GM18870 (cell line): ENCODE data around the gene UMAD1.

Experiments used
- ATAC-seq: cut with Tn5 transposase; IDR thresholded peaks from one replicate; pipeline ENCODE4 v1.9.1; 2021; ENCODE audit warnings: moderate library complexity; ENCODE audit not compliant: unreplicated experiment

The UMAD1 gene

GRCh38 chr7:7869651-7870050 lies 229.1 kb downstream of the UMAD1 start:
- ATAC-seq = no peak

GRCh38 chr7:7870555-7870954 lies 230.0 kb downstream of the UMAD1 start:
- ATAC-seq = no peak

DNA sequence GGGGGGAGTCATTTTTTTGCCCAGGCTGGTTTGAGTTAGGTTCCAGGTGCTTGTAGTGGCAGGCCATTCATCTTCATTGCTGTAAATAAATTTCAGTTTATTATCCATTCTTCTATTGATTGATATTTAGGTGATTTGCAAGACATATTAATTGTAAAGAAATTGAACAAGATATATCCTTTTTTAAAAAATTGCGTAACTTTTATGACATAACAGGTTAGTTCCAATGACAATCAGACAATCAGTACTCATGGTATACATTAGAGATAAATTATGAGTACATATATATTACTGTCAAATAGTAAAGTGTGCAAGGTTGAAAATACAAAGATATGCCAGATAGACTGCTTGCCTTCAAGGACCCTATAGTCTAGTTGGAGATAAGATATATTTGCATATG lies 235.9 kb downstream of the UMAD1 start:
- no peak for ATAC-seq

GRCh38 chr7:7881581-7881980 lies 241.0 kb downstream of the UMAD1 start:
- no peak for ATAC-seq

DNA sequence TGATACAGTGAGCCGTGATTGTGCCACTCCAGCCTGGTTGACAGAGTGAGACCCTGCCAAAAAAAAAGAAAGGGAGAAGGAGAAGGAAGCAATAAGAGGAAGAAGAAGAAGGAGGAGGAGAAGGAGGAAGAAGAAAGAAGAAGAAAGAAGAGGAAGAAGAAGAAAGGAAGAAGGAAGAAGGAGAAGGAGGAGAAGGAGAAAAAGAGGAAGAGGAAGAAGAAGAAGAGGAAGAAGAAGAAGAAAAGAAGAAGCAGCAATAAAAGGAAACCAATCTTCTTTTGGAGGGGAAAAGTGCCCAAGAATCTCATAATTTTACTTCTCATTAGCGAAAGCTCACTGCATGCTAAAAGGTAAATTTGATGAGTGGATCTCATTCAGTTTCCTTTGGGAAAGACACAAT lies 242.3 kb downstream of the UMAD1 start:
- ATAC-seq = no peak

DNA sequence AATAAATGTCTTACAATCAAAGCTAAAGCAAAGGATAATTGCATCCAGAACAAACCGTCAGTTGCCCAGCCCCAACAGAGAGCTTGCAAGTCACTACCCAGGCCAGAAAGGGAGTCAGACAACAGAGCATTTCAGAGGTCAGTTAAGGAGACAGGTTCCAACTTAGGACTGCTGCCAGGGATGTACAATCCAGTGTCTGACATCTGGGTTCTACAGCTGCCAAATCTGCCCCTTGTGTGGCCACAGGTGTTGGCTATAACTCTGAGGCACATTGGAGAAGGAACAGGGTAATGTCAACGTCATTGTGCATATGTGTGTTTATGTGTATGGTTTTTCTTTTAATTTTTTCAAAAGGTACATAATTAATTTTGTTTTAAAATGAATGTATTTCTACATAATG lies 242.8 kb downstream of the UMAD1 start:
- ATAC-seq = no peak

DNA sequence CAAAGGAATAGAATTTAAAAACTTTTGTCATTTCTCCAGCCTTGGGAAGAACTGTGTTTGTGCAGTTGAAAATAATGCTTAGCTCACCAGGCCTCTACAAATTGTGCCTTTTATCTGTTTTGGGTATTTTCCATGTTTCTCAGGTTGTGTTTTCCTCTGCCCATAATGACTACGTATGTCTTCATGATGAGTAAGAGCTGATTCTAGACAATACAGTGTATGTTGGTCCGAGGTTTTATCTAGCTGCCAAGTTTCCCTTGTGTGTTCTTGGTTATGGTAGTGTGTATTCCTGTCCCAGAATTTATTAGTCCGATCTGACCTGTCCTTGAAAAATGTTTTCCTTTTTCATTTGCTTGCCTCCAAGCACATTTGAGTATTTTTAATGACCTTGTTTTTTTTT lies 244.3 kb downstream of the UMAD1 start:
- no peak for ATAC-seq

DNA sequence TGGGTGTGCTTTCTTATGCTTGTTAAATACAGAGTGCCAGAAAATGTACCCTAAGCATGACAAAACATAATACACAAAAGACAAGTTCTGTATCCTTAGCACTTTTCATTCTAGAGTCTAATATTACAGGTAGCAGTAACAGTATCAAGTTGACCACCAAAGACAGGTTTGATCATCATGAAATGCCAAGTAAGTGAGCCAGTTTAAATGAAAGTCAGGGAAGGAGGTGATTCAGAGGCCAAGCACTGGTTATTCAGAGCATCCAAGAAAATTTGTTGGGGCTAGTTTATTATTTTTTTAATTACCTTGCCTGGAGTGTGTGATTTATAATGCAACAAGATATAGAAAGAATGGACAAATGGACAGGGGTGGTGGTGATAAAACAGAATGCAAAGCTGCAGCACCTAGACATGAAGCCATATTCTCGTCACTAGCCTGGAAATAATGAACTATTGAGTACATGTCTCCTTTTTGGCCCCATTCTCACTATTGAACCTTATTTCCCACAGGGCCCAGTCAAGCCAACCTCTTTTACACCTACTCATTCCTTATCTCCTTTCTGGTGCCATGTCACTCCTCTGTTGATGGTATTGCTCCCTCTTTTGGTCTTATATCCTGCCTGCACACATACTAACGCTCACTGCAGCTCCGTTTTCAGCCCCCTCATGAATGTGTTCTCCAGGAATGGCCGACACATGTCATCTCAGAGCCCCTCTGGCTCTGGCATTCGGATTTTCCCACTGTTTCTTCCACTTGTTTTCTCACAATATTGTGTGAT lies 249.4 kb downstream of the UMAD1 start:
- ATAC-seq = no peak

DNA sequence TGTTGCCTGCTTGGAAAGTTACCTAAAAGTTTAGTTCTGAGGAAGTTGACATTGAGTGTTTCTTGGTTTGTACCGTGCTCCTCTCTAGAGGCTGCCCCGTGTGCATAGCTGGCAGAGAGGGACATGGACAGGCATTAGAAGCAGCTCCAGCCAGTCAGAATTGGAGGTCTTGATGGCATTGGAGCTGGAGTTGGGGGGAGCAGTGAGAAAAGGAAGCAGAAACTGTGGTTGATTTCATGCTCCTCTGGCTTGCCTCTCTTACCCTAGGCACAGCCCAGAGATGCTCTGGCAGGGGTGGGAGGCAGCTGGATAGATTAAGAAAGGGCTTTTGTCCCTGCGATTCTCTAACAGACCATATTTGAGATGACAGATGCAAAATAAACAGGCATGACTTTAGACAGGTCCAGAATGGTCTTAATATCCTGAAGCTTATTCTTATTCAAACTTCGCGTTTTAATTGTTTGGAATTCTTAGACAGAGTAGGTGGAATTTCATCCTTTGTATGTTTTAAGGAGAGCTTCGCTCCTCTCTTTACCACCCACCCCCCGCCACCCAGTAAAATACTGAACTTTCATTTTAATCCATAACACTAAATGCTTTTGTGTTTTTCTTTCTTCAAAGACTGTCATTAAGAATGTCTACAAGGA lies 254.6 kb downstream of the UMAD1 start:
- no peak for ATAC-seq

DNA sequence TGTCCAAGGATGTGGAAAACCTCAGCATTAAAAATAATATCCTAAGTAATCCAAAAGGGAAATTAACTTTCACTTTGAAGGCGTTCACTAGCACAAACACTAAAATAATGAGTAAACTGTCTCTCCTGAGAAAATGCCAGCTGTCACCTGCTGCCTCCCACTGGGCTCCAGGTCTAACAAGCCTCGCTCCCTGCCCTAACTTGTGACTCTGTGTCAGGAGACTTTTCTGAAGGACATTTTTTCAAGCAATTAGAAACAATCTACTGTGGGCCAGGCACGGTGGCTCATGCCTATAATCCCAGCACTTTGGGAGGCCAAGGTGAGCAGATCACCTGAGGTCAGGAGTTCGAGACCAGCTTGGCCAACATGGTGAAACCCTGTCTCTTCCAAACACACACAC lies 255.2 kb downstream of the UMAD1 start:
- no peak for ATAC-seq

- no peak for ATAC-seq
Observed at GRCh38 chr7:7897509-7897908, 257.0 kb downstream of the UMAD1 start.

DNA sequence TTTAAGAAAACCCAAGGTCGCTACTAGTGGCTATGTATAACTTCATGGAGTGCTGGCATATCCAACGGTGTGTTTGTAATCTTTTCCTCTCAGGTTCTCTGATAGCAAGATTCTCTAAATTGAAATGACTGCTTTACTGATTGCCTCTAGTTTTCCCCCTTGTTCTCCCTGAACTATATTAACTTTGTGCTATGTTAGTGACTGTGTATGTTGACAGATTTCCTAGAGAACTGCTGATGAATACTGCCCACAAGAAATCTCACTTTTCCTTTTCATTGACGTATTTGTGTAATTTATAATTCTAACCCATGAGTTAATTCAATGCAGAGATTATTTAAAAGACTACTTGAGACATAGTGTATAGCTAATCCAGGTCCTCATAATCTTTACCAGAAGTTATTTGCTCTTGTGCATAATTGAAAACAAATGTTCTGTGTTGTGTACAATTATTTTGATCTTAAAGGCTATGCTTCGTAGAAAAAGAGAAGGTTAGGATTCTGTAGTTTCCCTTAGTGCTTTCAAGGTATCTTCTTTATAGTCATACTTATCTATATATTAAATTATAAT lies 257.5 kb downstream of the UMAD1 start:
- no peak for ATAC-seq

DNA sequence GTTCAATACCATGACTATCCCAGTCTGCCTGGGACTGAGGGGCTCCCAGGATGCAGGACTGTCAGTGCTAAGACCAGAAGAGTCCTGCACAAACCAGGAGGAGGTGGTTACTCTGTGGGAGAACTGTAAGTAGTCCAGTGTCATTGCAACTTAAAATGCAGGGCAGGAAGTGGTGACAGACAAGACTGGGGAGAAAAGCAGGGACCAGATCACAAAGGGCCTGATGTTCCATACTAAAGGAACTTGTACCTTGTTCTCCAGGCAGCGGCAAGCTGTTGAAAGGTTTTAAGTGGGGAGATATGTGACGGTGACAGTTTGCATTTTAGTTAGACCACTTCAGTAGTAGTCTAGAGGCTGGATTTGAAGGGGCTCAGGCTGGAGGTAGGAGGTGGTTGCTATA lies 262.3 kb downstream of the UMAD1 start:
- ATAC-seq = no peak

DNA sequence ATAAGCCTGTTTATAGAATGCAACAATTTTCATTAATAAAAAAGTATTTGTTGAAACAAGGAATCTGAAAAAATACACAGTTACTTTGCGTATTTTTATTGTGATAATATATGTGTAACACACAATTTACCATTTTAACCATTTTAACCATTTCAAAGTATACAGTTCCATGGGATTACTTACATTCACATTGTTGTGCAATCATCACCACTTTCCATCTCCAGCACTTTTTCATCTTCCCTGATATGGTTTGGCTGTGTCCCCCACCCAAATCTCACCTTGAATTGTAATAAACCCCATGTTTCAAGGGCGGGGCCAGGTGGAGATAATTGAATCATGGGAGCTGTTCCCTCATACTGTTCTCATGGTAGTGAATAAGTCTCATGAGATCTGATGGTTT lies 266.8 kb downstream of the UMAD1 start:
- no peak for ATAC-seq

- no peak for ATAC-seq
Observed at GRCh38 chr7:7908622-7909145, 268.1 kb downstream of the UMAD1 start.

DNA sequence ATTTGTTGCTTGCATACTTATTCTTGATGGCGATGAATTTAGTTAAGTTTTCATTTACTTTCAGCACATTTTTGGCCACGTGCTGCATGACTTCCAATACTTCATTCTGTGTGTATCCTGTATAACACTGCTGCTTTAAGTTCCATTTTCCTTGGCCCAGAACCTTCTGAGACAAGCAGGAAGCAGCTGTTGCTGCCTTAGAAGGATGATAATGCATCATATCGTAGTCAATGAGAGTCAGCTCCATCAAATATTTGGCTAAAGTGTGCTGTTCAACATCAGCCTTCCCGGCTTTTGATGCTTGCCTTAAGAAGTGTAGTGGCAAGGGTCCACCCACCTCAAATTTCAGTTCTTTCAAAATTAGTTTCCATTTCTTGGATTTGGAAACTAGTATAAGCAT lies 268.8 kb downstream of the UMAD1 start:
- no peak for ATAC-seq

- ATAC-seq = no peak
Observed at GRCh38 chr7:7911369-7912123, 271.0 kb downstream of the UMAD1 start.

- no peak for ATAC-seq
Observed at GRCh38 chr7:7912937-7913336, 272.4 kb downstream of the UMAD1 start.

DNA sequence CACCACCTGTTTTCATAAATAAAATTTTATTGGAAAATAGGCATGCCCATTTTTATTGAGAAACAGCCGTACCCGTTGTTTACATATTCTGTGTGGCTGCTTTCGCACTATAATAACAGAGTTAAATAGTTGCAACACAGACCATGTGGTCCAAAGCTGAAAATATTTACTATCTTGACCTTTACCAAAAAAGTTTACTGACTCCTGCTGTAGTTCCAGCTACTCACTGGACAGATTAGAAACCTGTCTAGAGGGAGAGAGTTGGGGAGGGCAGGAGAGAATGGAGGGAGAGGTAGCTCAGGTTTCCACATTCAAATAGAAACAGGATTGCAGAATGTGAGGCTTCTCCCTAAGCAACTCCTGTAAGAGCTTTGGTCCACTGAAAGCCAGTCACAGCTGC lies 273.0 kb downstream of the UMAD1 start:
- ATAC-seq = no peak

- ATAC-seq = no peak
Observed at GRCh38 chr7:7914547-7914946, 274.0 kb downstream of the UMAD1 start.

- ATAC-seq = no peak
Observed at GRCh38 chr7:7916064-7916463, 275.5 kb downstream of the UMAD1 start.
